K562 (cell line): Measurements from ENCODE around the gene HDAC1. TPM values are rescaled to one million over a fixed set of nuclear protein-coding genes. Genes with fewer than 3 reads are reported as not detected.

ENCODE experiments used
- CBFB ChIP-seq: sonication (generic); formaldehyde crosslinking; IDR thresholded peaks from 2 replicates; pipeline ENCODE4 v1.4.0; 2020; ENCODE audit warnings: mild to moderate bottlenecking, missing genetic modification reagents
- COPS2 ChIP-seq: fragments of 450-650 bp; conservative IDR thresholded peaks from 2 replicates; pipeline ENCODE4 v1.6.1; 2016; ENCODE audit warnings: mild to moderate bottlenecking, moderate library complexity
- KAT8 ChIP-seq: fragments of 450-650 bp; IDR thresholded peaks from 2 replicates; pipeline ENCODE4 v1.6.1; 2016; ENCODE audit warnings: low read depth, mild to moderate bottlenecking
- MAZ ChIP-seq, 2 experiments: fragments of 450-650 bp in 1 of 2; sonication (generic) in 1 of 2; formaldehyde crosslinking; IDR thresholded peaks in 1 of 2; conservative IDR thresholded peaks in 1 of 2; 2 replicates each; pipeline versions ENCODE4 v1.4.0 to v1.5.0; 2020; ENCODE audit warnings: mild to moderate bottlenecking in 1 of 2, missing genetic modification reagents in 1 of 2
- MTA3 ChIP-seq: fragments of 450-650 bp; formaldehyde crosslinking; IDR thresholded peaks from 2 replicates; pipeline ENCODE4 v1.6.1; 2017; ENCODE audit warnings: mild to moderate bottlenecking, borderline replicate concordance
- PRPF4 ChIP-seq: fragments of 200-400 bp; formaldehyde crosslinking; IDR thresholded peaks from one replicate; pipeline ENCODE4 v1.6.1; 2017; ENCODE audit warnings: low read length, low read depth, mild to moderate bottlenecking; ENCODE audit not compliant: insufficient read depth, poor library complexity, severe bottlenecking
- polyA plus RNA-seq, 8 experiments: library from polyadenylated mRNA; depleted of rRNA in 4 of 8; stranded (reverse) in 5 of 8; unstranded in 3 of 8; fragments of >200 nt; fragmentation: Nextera tagmentation in 2 of 8; fragmentation: Illumina TruSeq in 1 of 8; extraction: Ambion mirVana in 2 of 8; extraction: Trizol in 1 of 8; gene quantifications; 2 replicates each; pipeline versions ENCODE4 v1.2.1 to v1.2.3, GENCODE V29; 2011 to 2014; ENCODE audit warnings: inconsistent platforms in 1 of 8, missing spikeins in 1 of 8
- total RNA-seq, 7 experiments: library from RNA; depleted of rRNA in 6 of 7; stranded (reverse); fragments of >200 nt in 6 of 7; fragmentation: Illumina TruSeq in 2 of 7; extraction: Trizol in 2 of 7; gene quantifications; 2 replicates each; pipeline versions ENCODE4 v1.2.1 to v1.2.3, GENCODE V29; 2011 to 2021; ENCODE audit warnings: low replicate concordance in 1 of 7
- TF ChIP-seq, protein P1 (sequence below): fragments of 200-600 bp; sonication (generic); IDR thresholded peaks from one replicate; pipeline ENCODE4 v1.6.1; 2012; ENCODE audit warnings: mild to moderate bottlenecking, low read depth, low read length, inconsistent platforms
- TF ChIP-seq, protein P2 (sequence below): sonication (generic); formaldehyde crosslinking; IDR thresholded peaks from 2 replicates; pipeline ENCODE4 v1.9.0; 2022; ENCODE audit warnings: mild to moderate bottlenecking, missing genetic modification reagents
- TF ChIP-seq, protein P3 (sequence below), 2 experiments: fragments of 150-350 bp in 1 of 2; IDR thresholded peaks; 2 replicates each; pipeline ENCODE4 v1.6.1; 2012 to 2016; ENCODE audit warnings: low read depth in 2 of 2, low read length in 2 of 2, mild to moderate bottlenecking in 1 of 2, moderate library complexity in 1 of 2

Gene HDAC1
- total and polyA plus RNA-seq, 9 of the 15 experiments (the other 6 are each of a cell fraction or from before 2014, with no cell fraction given) = 169 to 384 (median 193) TPM

DNA sequence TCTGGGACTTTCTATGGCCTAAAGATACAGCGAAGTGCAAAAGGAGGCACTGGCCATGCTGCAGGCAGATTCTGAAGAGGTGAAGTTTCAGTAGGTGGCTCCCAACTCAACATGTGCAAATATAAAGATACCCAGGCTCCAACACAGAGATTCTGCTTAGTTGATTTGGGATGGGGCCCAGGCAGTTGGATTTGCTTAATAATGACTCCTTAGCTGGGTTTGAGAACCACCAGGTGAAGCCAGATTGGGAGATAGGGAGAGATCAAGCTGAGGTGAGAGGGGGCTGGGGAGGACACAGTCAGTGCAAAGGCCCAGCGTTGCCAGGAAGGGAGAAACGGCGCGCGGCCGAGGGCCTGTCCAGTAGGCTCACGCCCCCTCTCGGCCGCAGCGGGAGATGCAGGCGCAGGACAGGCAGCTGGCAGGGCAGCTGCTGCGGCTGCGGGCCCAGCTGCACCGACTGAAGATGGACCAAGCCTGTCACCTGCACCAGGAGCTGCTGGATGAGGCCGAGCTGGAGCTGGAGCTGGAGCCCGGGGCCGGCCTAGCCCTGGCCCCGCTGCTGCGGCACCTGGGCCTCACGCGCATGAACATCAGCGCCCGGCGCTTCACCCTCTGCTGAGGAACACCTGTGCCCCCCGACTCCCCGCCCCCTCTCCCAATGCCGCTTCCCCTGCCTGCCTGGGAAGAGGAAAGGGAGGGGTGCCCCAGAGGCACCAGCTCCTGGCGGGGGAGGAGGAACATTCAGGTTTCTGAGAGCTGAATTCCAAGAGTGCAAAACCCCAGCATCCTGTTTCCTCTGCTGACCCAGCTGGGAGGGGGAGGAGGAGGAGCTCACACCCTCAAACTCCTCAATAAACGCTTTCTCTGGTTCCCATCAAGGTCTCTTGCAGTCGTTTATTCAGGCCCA, 43.6 kb upstream of the HDAC1 start (continued):
- TF ChIP-seq, protein P1, sequence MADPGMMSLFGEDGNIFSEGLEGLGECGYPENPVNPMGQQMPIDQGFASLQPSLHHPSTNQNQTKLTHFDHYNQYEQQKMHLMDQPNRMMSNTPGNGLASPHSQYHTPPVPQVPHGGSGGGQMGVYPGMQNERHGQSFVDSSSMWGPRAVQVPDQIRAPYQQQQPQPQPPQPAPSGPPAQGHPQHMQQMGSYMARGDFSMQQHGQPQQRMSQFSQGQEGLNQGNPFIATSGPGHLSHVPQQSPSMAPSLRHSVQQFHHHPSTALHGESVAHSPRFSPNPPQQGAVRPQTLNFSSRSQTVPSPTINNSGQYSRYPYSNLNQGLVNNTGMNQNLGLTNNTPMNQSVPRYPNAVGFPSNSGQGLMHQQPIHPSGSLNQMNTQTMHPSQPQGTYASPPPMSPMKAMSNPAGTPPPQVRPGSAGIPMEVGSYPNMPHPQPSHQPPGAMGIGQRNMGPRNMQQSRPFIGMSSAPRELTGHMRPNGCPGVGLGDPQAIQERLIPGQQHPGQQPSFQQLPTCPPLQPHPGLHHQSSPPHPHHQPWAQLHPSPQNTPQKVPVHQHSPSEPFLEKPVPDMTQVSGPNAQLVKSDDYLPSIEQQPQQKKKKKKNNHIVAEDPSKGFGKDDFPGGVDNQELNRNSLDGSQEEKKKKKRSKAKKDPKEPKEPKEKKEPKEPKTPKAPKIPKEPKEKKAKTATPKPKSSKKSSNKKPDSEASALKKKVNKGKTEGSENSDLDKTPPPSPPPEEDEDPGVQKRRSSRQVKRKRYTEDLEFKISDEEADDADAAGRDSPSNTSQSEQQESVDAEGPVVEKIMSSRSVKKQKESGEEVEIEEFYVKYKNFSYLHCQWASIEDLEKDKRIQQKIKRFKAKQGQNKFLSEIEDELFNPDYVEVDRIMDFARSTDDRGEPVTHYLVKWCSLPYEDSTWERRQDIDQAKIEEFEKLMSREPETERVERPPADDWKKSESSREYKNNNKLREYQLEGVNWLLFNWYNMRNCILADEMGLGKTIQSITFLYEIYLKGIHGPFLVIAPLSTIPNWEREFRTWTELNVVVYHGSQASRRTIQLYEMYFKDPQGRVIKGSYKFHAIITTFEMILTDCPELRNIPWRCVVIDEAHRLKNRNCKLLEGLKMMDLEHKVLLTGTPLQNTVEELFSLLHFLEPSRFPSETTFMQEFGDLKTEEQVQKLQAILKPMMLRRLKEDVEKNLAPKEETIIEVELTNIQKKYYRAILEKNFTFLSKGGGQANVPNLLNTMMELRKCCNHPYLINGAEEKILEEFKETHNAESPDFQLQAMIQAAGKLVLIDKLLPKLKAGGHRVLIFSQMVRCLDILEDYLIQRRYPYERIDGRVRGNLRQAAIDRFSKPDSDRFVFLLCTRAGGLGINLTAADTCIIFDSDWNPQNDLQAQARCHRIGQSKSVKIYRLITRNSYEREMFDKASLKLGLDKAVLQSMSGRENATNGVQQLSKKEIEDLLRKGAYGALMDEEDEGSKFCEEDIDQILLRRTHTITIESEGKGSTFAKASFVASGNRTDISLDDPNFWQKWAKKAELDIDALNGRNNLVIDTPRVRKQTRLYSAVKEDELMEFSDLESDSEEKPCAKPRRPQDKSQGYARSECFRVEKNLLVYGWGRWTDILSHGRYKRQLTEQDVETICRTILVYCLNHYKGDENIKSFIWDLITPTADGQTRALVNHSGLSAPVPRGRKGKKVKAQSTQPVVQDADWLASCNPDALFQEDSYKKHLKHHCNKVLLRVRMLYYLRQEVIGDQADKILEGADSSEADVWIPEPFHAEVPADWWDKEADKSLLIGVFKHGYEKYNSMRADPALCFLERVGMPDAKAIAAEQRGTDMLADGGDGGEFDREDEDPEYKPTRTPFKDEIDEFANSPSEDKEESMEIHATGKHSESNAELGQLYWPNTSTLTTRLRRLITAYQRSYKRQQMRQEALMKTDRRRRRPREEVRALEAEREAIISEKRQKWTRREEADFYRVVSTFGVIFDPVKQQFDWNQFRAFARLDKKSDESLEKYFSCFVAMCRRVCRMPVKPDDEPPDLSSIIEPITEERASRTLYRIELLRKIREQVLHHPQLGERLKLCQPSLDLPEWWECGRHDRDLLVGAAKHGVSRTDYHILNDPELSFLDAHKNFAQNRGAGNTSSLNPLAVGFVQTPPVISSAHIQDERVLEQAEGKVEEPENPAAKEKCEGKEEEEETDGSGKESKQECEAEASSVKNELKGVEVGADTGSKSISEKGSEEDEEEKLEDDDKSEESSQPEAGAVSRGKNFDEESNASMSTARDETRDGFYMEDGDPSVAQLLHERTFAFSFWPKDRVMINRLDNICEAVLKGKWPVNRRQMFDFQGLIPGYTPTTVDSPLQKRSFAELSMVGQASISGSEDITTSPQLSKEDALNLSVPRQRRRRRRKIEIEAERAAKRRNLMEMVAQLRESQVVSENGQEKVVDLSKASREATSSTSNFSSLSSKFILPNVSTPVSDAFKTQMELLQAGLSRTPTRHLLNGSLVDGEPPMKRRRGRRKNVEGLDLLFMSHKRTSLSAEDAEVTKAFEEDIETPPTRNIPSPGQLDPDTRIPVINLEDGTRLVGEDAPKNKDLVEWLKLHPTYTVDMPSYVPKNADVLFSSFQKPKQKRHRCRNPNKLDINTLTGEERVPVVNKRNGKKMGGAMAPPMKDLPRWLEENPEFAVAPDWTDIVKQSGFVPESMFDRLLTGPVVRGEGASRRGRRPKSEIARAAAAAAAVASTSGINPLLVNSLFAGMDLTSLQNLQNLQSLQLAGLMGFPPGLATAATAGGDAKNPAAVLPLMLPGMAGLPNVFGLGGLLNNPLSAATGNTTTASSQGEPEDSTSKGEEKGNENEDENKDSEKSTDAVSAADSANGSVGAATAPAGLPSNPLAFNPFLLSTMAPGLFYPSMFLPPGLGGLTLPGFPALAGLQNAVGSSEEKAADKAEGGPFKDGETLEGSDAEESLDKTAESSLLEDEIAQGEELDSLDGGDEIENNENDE = no peak
- TF ChIP-seq PRPF4 = no peak
- TF ChIP-seq KAT8 = no peak
- TF ChIP-seq, protein P2, sequence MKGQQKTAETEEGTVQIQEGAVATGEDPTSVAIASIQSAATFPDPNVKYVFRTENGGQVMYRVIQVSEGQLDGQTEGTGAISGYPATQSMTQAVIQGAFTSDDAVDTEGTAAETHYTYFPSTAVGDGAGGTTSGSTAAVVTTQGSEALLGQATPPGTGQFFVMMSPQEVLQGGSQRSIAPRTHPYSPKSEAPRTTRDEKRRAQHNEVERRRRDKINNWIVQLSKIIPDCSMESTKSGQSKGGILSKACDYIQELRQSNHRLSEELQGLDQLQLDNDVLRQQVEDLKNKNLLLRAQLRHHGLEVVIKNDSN (CRISPR knock-in tag) = no peak
- peak in 1 of 2 experiments; percentile 63; a peak in 3 of 4 replicates for TF ChIP-seq MAZ (CRISPR knock-in tag; conservative IDR thresholded peaks at IDR 0.05 in 1 of 2, IDR thresholded peaks at IDR 0.05 in 1 of 2)
- peak; percentile 68; the same call in 1 of the 2 replicates for TF ChIP-seq MTA3
- TF ChIP-seq, protein P3, sequence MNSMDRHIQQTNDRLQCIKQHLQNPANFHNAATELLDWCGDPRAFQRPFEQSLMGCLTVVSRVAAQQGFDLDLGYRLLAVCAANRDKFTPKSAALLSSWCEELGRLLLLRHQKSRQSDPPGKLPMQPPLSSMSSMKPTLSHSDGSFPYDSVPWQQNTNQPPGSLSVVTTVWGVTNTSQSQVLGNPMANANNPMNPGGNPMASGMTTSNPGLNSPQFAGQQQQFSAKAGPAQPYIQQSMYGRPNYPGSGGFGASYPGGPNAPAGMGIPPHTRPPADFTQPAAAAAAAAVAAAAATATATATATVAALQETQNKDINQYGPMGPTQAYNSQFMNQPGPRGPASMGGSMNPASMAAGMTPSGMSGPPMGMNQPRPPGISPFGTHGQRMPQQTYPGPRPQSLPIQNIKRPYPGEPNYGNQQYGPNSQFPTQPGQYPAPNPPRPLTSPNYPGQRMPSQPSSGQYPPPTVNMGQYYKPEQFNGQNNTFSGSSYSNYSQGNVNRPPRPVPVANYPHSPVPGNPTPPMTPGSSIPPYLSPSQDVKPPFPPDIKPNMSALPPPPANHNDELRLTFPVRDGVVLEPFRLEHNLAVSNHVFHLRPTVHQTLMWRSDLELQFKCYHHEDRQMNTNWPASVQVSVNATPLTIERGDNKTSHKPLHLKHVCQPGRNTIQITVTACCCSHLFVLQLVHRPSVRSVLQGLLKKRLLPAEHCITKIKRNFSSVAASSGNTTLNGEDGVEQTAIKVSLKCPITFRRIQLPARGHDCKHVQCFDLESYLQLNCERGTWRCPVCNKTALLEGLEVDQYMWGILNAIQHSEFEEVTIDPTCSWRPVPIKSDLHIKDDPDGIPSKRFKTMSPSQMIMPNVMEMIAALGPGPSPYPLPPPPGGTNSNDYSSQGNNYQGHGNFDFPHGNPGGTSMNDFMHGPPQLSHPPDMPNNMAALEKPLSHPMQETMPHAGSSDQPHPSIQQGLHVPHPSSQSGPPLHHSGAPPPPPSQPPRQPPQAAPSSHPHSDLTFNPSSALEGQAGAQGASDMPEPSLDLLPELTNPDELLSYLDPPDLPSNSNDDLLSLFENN (IDR thresholded peaks at IDR 0.05; ENCODE audit: low read depth in 2 of 2, low read length in 2 of 2) = peak in 1 of 2 experiments; percentile 44; a peak in 1 of 4 replicates
- TF ChIP-seq CBFB (CRISPR knock-in tag) = no peak
- no peak for TF ChIP-seq COPS2
